Upper lobe of left lung (tissue), 6 donors: ENCODE data around the gene TERT. TPM values are rescaled to one million over a fixed set of nuclear protein-coding genes. Genes with fewer than 3 reads are reported as not detected.
A peak's percentile ranks its signal among the peaks of the same experiment; 100 is the strongest.
"Not testable (repeated sequence)": the region's sequence is repeated elsewhere in the genome, so short reads cannot be mapped to it uniquely, and the experiment has no call there.

ENCODE experiments used
- ATAC-seq, 2 donors: fragments of 200-7000 bp; cut with Tn5 transposase; one replicate each; pipeline ENCODE4 v1.9.1; 2022; ENCODE audit warnings: mild to moderate bottlenecking in 2 of 2, moderate library complexity in 2 of 2; ENCODE audit not compliant: low FRiP score in 2 of 2
- DNase-seq, 2 donors: peaks; one replicate each; pipeline ENCODE4 v3.0.0-alpha.2; 2019 to 2020
- H3K27ac ChIP-seq, 4 donors: fragments of 200-600 bp; sonication (generic); one replicate each; pipeline ENCODE4 v1.5.1; 2016 to 2019
- H3K27me3 ChIP-seq, 4 donors: fragments of 200-600 bp; sonication (generic); one replicate each; pipeline ENCODE4 v1.5.1; 2017 to 2019
- H3K36me3 ChIP-seq, 4 donors: fragments of 200-600 bp; sonication (generic); one replicate each; pipeline ENCODE4 v1.5.1; 2016 to 2019
- H3K4me1 ChIP-seq, 4 donors: fragments of 200-600 bp; sonication (generic); one replicate each; pipeline ENCODE4 v1.5.1; 2018 to 2019
- H3K4me3 ChIP-seq, 4 donors: fragments of 200-600 bp; sonication (generic); one replicate each; pipeline ENCODE4 v1.5.1; 2017 to 2019; ENCODE audit warnings: mild to moderate bottlenecking in 2 of 4, moderate library complexity in 1 of 4
- H3K9me3 ChIP-seq, 4 donors: fragments of 200-600 bp; sonication (generic); one replicate each; pipeline ENCODE4 v1.5.1; 2018 to 2019
- EP300 ChIP-seq, 4 donors: sonication (generic); formaldehyde crosslinking; IDR thresholded peaks; one replicate each; pipeline ENCODE4 v1.5.1; 2017; ENCODE audit warnings: antibody characterized with exemption in 4 of 4, control low read depth in 2 of 4
- POLR2A ChIP-seq, 4 donors: fragments of 450-650 bp; IDR thresholded peaks; one replicate each; pipeline ENCODE4 v1.5.1; 2016 to 2017; ENCODE audit warnings: antibody characterized with exemption in 4 of 4, mild to moderate bottlenecking in 2 of 4
- POLR2AphosphoS5 ChIP-seq, 2 donors: sonication (generic); formaldehyde crosslinking; IDR thresholded peaks; one replicate each; pipeline ENCODE4 v1.5.1; 2017; ENCODE audit warnings: antibody characterized with exemption in 2 of 2
- WGBS, 2 donors: methylation state at CpG; one replicate each; pipeline ENCODE4 v1.1.5; 2017 to 2018; 5-methylcytosine and 5-hydroxymethylcytosine counted together
- total RNA-seq, 6 donors: library from RNA; depleted of rRNA in 4 of 6; stranded (reverse); fragments of >200 nt in 4 of 6; gene quantifications; one replicate each; pipeline versions ENCODE4 v1.1.0 to v1.2.1, GENCODE V29; 2016 to 2021
- TF ChIP-seq, protein P1 (sequence below), 6 experiments: fragments of 450-650 bp in 4 of 6; fragments of 200-600 bp in 2 of 6; sonication (generic) in 2 of 6; IDR thresholded peaks; one replicate each; pipeline ENCODE4 v1.5.1; 2016 to 2019; ENCODE audit warnings: antibody characterized with exemption in 6 of 6
- donor health status: DM: no; HTN: no; CAD: no; lungs with moderate emphysema.
- donor health status: DM: no; HTN: yes; CAD: no; lungs with severe emphysema.

The TERT gene
- total RNA-seq, 6 donors from 2014 or later = 0.06 to 0.07 TPM; not detected in 4

- Histone ChIP-seq H3K27me3 (no peaks in the 10 kb centered on the region), H3K9me3 (no peaks in the 10 kb centered on the region), H3K4me1 (peaks cover 0 to 14% (median 9%) of the 10 kb centered on the region in 4 donors), H3K27ac (no peak overlapping the region), H3K4me3 (no peak overlapping the region), H3K36me3 (peaks cover 43 to 100% (median 89%) of the 10 kb centered on the region in 4 donors)
- TF ChIP-seq POLR2A (IDR thresholded peaks at IDR 0.05) (no peak), POLR2AphosphoS5 (IDR thresholded peaks at IDR 0.05) (no peak), EP300 (IDR thresholded peaks at IDR 0.05) (no peak)
- TF ChIP-seq, protein P1, sequence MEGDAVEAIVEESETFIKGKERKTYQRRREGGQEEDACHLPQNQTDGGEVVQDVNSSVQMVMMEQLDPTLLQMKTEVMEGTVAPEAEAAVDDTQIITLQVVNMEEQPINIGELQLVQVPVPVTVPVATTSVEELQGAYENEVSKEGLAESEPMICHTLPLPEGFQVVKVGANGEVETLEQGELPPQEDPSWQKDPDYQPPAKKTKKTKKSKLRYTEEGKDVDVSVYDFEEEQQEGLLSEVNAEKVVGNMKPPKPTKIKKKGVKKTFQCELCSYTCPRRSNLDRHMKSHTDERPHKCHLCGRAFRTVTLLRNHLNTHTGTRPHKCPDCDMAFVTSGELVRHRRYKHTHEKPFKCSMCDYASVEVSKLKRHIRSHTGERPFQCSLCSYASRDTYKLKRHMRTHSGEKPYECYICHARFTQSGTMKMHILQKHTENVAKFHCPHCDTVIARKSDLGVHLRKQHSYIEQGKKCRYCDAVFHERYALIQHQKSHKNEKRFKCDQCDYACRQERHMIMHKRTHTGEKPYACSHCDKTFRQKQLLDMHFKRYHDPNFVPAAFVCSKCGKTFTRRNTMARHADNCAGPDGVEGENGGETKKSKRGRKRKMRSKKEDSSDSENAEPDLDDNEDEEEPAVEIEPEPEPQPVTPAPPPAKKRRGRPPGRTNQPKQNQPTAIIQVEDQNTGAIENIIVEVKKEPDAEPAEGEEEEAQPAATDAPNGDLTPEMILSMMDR (IDR thresholded peaks at IDR 0.05) = no peak
- ATAC-seq (no peak), DNase-seq (no peak)
- 89 to 96% methylated on average over 7 to 32 of the region's 32 CpGs for WGBS, 2 donors
These were observed 40.1 kb upstream of the TERT start for GRCh38 chr5:1334831-1335539.

DNA sequence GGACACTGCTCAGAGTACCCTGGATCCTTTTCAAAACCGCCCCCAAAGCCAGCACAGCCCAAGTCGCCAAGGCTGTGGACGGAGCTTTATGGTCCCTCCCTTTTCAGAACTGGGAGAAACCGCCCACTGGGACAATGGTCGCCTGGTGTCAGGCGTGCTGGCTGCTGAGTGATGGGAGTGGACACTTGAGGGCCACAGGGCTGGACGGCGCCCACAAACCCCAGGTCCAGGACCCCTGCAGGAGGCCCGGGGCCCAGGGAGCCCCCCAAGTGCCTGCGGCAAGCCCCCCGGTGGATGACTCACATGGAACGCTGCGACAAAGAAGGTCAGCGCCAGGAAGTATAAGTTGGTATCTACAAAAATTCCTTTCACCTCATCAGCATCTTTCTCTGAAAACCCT, 39.1 kb upstream of the TERT start:
- WGBS, 2 donors = 92 to 93% methylated on average over 10 to 14 of the region's 14 CpGs
- no peaks in the 10 kb centered on the region for H3K27me3 ChIP-seq
- ATAC-seq (no peak), DNase-seq (no peak)
- peaks cover under 1 to 18% (median 10%) of the 10 kb centered on the region in 4 donors for H3K4me1 ChIP-seq
- no peaks in the 10 kb centered on the region for H3K9me3 ChIP-seq
- peaks cover 45 to 97% (median 89%) of the 10 kb centered on the region in 4 donors for H3K36me3 ChIP-seq
- TF ChIP-seq, protein P1 (IDR thresholded peaks at IDR 0.05) = no peak
- TF ChIP-seq POLR2AphosphoS5 (IDR thresholded peaks at IDR 0.05) (no peak), EP300 (IDR thresholded peaks at IDR 0.05) (no peak), POLR2A (IDR thresholded peaks at IDR 0.05) (no peak)
- H3K27ac ChIP-seq = no peak overlapping the region
- no peak overlapping the region for H3K4me3 ChIP-seq

DNA sequence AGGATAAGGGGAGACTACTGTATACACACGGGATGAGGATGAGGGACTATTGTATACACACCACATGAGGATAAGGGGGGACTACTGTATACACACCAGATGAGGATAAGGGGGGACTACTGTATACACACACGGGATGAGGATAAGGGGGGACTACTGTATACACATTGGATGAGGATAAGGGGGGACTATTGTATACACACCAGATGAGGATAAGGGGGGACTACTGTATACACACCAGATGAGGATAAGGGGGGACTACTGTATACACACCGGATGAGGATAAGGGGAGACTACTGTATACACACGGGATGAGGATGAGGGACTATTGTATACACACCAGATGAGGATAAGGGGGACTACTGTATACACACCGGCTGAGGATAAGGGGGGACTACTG, 38.4 kb upstream of the TERT start:
- DNase-seq, ATAC-seq, H3K9me3 ChIP-seq, H3K27ac ChIP-seq, H3K4me3 ChIP-seq, H3K27me3 ChIP-seq: not testable (repeated sequence)
- 80 to 86% methylated on average over 5 of the region's 5 CpGs for WGBS, 2 donors
- Histone ChIP-seq H3K36me3 (peaks cover 39 to 93% (median 83%) of the 10 kb centered on the region in 4 donors), H3K4me1 (peaks cover 4 to 21% (median 13%) of the 10 kb centered on the region in 4 donors)

DNA sequence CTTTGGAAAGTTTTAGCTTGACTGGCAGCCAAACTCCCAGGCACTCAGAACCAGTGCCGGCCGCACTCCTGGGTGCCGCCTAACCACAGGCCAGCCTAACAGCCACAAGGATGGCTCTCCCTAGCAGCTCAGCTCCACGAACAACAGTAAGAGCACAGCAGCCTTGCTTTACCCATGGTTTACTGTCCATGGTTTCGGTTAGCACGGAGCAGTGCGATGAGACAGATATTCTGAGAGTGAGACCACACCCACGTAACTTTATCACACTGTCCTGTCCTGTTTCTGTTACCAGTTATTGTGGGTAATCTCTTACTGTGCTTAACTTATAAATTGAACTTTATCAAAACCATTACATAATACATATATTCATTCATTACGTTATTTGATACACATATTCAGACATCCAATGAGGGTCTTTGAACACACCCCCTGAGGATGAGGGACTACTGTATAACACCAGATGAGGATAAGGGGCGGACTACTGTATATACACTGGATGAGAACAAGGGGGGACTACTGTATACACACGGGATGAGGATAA, 37.7 kb upstream of the TERT start:
- Histone ChIP-seq H3K27ac (no peak overlapping the region), H3K36me3 (peaks cover 34 to 85% (median 76%) of the 10 kb centered on the region in 4 donors), H3K4me3 (no peak overlapping the region), H3K9me3 (no peaks in the 10 kb centered on the region), H3K4me1 (peaks cover 4 to 21% (median 14%) of the 10 kb centered on the region in 4 donors), H3K27me3 (no peaks in the 10 kb centered on the region)
- peak in 1 of 2 donors; percentile 54 for DNase-seq
- TF ChIP-seq, protein P1 (IDR thresholded peaks at IDR 0.05) = no peak
- WGBS, 2 donors = 85 to 88% methylated on average over 9 to 11 of the region's 11 CpGs
- ATAC-seq = no peak

DNA sequence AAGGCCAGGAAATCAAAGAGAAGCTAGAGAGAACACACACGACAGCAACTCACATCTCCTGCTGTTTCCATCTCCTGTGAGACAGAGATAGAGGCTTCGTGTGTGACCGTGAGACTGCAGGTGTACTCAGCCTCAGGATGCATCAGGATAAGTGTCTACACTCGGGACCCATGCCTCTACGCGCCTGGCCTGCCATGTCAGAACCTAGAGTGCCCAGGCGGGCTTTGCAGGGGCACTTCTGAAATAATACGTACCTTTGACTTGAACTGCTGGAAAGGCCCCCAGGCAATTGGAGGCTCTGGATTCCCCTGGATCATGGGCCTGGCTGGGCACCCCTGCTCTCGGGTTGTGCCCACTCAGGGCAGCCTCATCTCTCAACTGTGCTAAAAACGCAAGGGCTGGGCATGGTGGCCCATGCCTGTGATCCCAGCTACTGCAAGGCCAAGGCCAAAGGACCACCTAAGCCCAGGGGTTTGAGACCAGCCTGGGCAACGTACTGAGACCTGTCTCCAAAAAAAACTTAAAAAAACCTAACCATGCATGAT, 37.1 kb upstream of the TERT start:
- no peaks in the 10 kb centered on the region for H3K27me3 ChIP-seq
- H3K27ac ChIP-seq = peak overlapping the region in 1 of 4 donors; percentile 61
- no peak for TF ChIP-seq POLR2AphosphoS5 (IDR thresholded peaks at IDR 0.05)
- TF ChIP-seq, protein P1 (IDR thresholded peaks at IDR 0.05) = no peak
- TF ChIP-seq POLR2A (IDR thresholded peaks at IDR 0.05) = no peak
- no peak for TF ChIP-seq EP300 (IDR thresholded peaks at IDR 0.05)
- 85 to 88% methylated on average over 7 to 10 of the region's 11 CpGs for WGBS, 2 donors
- no peaks in the 10 kb centered on the region for H3K9me3 ChIP-seq
- H3K4me1 ChIP-seq = peaks cover 4 to 21% (median 14%) of the 10 kb centered on the region in 4 donors
- no peak overlapping the region for H3K4me3 ChIP-seq
- DNase-seq = no peak
- H3K36me3 ChIP-seq = peaks cover 29 to 79% (median 70%) of the 10 kb centered on the region in 4 donors
- ATAC-seq = no peak
